Measurements from ENCODE around the gene RPS13. TPM values are rescaled to one million over a fixed set of nuclear protein-coding genes. Genes with fewer than 3 reads are reported as not detected.
"Not testable (repeated sequence)": the region's sequence is repeated elsewhere in the genome, so short reads cannot be mapped to it uniquely, and the experiment has no call there.

The RPS13 gene
- polyA plus RNA-seq, 1 donor (not counting 4 experiments of a cell fraction or from before 2014, with no cell fraction given) = 1,288 TPM

- TF ChIP-seq EZH2 (IDR thresholded peaks at IDR 0.05; ENCODE audit: low read length) = no peak
- no peak for TF ChIP-seq CTCF (optimal IDR thresholded peaks at IDR 0.05 in 1 of 3, IDR thresholded peaks at IDR 0.05 in 1 of 3, conservative IDR thresholded peaks at IDR 0.05 in 1 of 3; ENCODE audit: extremely low read depth in 1 of 3, insufficient read depth in 2 of 3, low read length in 3 of 3)
- H3K4me1 ChIP-seq (ENCODE audit: control insufficient read depth, extremely low read depth, insufficient read depth, low read length) = no peaks in the 10 kb centered on the region
- no peaks in the 10 kb centered on the region for H4K20me1 ChIP-seq (ENCODE audit: control insufficient read depth, extremely low read depth, insufficient read depth, low read length)
- no peak for FAIRE-seq
- no peak overlapping the region for H3K27ac ChIP-seq (ENCODE audit: control insufficient read depth, insufficient read depth, low read length)
- no peak for DNase-seq (ENCODE audit: low read depth, low spot score)
- H3K9me1 ChIP-seq (ENCODE audit: control insufficient read depth, extremely low read depth, insufficient read depth, low read length) = no peaks in the 10 kb centered on the region
- dilution Hi-C loops (cut with MboI; ENCODE audit: extremely low pct_ligation_motif_present, low sequenced_read_pairs) = no loop called here
- no peak overlapping the region for H3K4me3 ChIP-seq (ENCODE audit: control insufficient read depth in 2 of 3, extremely low read depth in 1 of 3, insufficient read depth in 2 of 3, low read depth in 1 of 3, low read length in 3 of 3)
- no peak overlapping the region for H3K9ac ChIP-seq (ENCODE audit: control insufficient read depth, extremely low read depth, insufficient read depth, low read length)
- peaks cover 9 to 16% of the 10 kb centered on the region in 2 experiments for H3K36me3 ChIP-seq (ENCODE audit: control insufficient read depth in 2 of 2, extremely low read depth in 1 of 2, insufficient read depth in 2 of 2, low read length in 2 of 2)
- H3K9me3 ChIP-seq (ENCODE audit: control insufficient read depth, low read depth, low read length) = no peaks in the 10 kb centered on the region
- H3K27me3 ChIP-seq (ENCODE audit: control insufficient read depth, extremely low read depth, insufficient read depth, low read length) = no peaks in the 10 kb centered on the region
- no peak overlapping the region for H3K4me2 ChIP-seq (ENCODE audit: control insufficient read depth, extremely low read depth, insufficient read depth, low read depth, low read length)
- no peaks in the 10 kb centered on the region for H3K79me2 ChIP-seq (ENCODE audit: control insufficient read depth, insufficient read depth, low read length)
- no peak overlapping the region for H2AFZ ChIP-seq (ENCODE audit: control insufficient read depth, low read length)
These were observed 21.2 kb upstream of the RPS13 start for GRCh38 chr11:17098658-17099057.

- no peak overlapping the region for H3K9ac ChIP-seq (ENCODE audit: control insufficient read depth, extremely low read depth, insufficient read depth, low read length)
- H3K4me1 ChIP-seq (ENCODE audit: control insufficient read depth, extremely low read depth, insufficient read depth, low read length) = no peaks in the 10 kb centered on the region
- no peaks in the 10 kb centered on the region for H3K27me3 ChIP-seq (ENCODE audit: control insufficient read depth, extremely low read depth, insufficient read depth, low read length)
- H3K79me2 ChIP-seq (ENCODE audit: control insufficient read depth, insufficient read depth, low read length) = no peaks in the 10 kb centered on the region
- DNase-seq (ENCODE audit: low read depth, low spot score) (no peak), FAIRE-seq (no peak)
- H3K9me3 ChIP-seq (ENCODE audit: control insufficient read depth, low read depth, low read length) = no peaks in the 10 kb centered on the region
- H3K36me3 ChIP-seq (ENCODE audit: control insufficient read depth in 2 of 2, extremely low read depth in 1 of 2, insufficient read depth in 2 of 2, low read length in 2 of 2) = peaks cover 9 to 13% of the 10 kb centered on the region in 2 experiments
- no peak overlapping the region for H3K4me3 ChIP-seq (ENCODE audit: control insufficient read depth in 2 of 3, extremely low read depth in 1 of 3, insufficient read depth in 2 of 3, low read depth in 1 of 3, low read length in 3 of 3)
- H3K27ac ChIP-seq (ENCODE audit: control insufficient read depth, insufficient read depth, low read length) = no peak overlapping the region
- no peak overlapping the region for H2AFZ ChIP-seq (ENCODE audit: control insufficient read depth, low read length)
- no peak overlapping the region for H3K4me2 ChIP-seq (ENCODE audit: control insufficient read depth, extremely low read depth, insufficient read depth, low read depth, low read length)
- TF ChIP-seq EZH2 (IDR thresholded peaks at IDR 0.05; ENCODE audit: low read length) (no peak), CTCF (optimal IDR thresholded peaks at IDR 0.05 in 1 of 3, IDR thresholded peaks at IDR 0.05 in 1 of 3, conservative IDR thresholded peaks at IDR 0.05 in 1 of 3; ENCODE audit: extremely low read depth in 1 of 3, insufficient read depth in 2 of 3, low read length in 3 of 3) (no peak)
- dilution Hi-C loops (cut with MboI; ENCODE audit: extremely low pct_ligation_motif_present, low sequenced_read_pairs) = no loop called here
- no peaks in the 10 kb centered on the region for H4K20me1 ChIP-seq (ENCODE audit: control insufficient read depth, extremely low read depth, insufficient read depth, low read length)
- H3K9me1 ChIP-seq (ENCODE audit: control insufficient read depth, extremely low read depth, insufficient read depth, low read length) = no peaks in the 10 kb centered on the region
These were observed 20.6 kb upstream of the RPS13 start for GRCh38 chr11:17098038-17098437.

GRCh38 chr11:17085976-17086375 is 8.5 kb upstream of the RPS13 start:
- H3K9ac ChIP-seq (ENCODE audit: control insufficient read depth, extremely low read depth, insufficient read depth, low read length); H3K79me2 ChIP-seq (ENCODE audit: control insufficient read depth, insufficient read depth, low read length); H4K20me1 ChIP-seq (ENCODE audit: control insufficient read depth, extremely low read depth, insufficient read depth, low read length); H2AFZ ChIP-seq (ENCODE audit: control insufficient read depth, low read length); dilution Hi-C loops (cut with MboI; ENCODE audit: extremely low pct_ligation_motif_present, low sequenced_read_pairs); H3K9me3 ChIP-seq (ENCODE audit: control insufficient read depth, low read depth, low read length); FAIRE-seq; H3K4me1 ChIP-seq (ENCODE audit: control insufficient read depth, extremely low read depth, insufficient read depth, low read length); H3K4me2 ChIP-seq (ENCODE audit: control insufficient read depth, extremely low read depth, insufficient read depth, low read depth, low read length); H3K27ac ChIP-seq (ENCODE audit: control insufficient read depth, insufficient read depth, low read length); H3K9me1 ChIP-seq (ENCODE audit: control insufficient read depth, extremely low read depth, insufficient read depth, low read length); DNase-seq (ENCODE audit: low read depth, low spot score); H3K4me3 ChIP-seq (ENCODE audit: control insufficient read depth in 2 of 3, extremely low read depth in 1 of 3, insufficient read depth in 2 of 3, low read depth in 1 of 3, low read length in 3 of 3); H3K27me3 ChIP-seq (ENCODE audit: control insufficient read depth, extremely low read depth, insufficient read depth, low read length): not testable (repeated sequence)
- H3K36me3 ChIP-seq (ENCODE audit: control insufficient read depth in 2 of 2, extremely low read depth in 1 of 2, insufficient read depth in 2 of 2, low read length in 2 of 2) = peaks cover 2 to 13% of the 10 kb centered on the region in 2 experiments
